GM20431 (cell line): ENCODE results near the gene TRIM69.
"Not testable (repeated sequence)": the region's sequence is repeated elsewhere in the genome, so short reads cannot be mapped to it uniquely, and the experiment has no call there.

Source experiments
- in situ Hi-C: fragments of 300-500 bp; cut with MseI, MboI; formaldehyde crosslinking; loops from one replicate; pipeline ENCODE4 v1.15.0; 2020; ENCODE audit warnings: low sequenced_read_pairs; ENCODE audit not compliant: unreplicated experiment

Gene TRIM69

DNA sequence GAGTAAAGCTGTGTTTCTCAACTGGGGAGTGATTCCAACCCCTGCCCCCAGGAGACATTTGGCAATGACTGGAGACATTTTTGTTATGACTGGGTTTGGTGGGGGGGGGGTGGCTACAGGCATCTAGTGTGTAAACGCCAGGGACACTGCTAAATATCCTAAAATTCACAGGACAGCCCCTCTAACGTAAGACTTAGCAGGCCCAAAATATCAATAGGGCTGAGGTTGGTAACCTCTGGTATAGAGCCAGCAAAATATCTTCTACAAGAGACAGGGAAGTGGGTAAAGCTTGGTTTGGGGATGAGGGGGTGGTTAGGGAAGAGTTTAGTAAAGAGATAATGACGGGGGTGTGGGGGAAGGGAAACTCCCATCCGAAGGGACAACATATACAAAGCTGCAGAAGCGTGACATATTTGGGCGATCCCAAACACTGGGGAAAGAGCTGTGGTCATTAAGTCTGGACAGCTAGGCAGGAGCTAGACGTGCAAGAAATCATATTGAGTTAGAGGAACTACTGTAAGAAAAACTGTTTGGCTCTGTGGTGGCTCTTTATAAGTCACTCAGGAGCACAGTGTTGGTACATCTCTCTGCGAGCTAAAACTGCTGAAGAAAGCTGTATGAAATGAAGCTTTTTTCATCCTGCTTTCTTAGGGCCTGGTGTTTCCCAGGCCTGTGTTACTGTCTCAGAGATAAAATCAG lies 697 bp upstream of the TRIM69 start:
- in situ Hi-C loops, result no loop called here

DNA sequence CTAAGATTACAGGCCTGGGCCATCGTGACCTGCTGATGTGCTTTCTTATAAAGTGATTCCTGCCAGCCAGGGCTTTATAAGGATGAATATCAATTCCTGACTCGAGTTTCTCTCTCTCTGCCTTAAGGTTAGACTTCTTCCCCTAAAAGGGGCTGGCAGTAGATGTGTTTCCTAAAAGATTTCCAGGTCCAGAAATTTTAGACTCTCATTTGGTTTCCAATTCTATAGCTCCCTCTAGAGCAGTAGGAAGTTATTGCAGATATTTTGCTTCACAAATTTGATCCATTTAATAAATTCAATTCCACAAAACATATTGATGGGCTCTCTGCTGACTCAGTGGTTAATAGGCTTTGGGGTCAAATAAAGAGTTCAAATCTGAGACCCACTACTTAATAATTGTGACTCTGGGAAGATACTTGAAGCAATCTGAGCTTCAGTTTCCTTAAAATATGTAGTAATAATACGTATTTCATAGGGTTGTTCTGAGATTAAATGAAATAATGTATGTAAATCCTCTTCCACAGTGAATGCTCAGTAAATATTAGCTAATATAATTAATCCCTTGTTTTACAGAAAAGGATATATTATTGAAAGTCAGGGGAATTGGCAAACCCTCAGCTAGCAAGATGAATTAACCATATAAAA lies 2.1 kb downstream of the TRIM69 start:
- in situ Hi-C loops, result no loop called here

DNA sequence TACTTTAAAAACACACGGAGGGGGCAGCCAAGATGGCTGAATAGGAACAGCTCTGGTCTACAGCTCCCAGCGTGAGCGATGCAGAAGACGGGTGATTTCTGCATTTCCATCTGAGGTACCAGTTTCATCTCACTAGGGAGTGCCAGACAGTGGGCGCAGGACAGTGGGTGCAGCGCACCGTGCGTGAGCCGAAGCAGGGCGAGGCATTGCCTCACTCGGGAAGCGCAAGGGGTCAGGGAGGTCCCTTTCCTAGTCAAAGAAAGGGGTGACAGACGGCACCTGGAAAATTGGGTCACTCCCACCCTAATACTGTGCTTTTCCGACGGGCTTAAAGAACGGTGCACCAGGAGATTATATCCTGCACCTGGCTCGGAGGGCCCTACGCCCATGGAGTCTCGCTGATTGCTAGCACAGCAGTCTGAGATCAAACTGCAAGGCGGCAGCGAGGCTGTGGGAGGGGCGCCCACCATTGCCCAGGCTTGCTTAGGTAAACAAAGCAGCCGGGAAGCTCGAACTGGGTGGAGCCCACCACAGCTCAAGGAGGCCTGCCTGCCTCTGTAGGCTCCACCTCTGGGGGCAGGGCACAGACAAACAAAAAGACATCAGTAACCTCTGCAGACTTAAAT lies 3.0 kb downstream of the TRIM69 start:
- in situ Hi-C loops, result not testable (repeated sequence)

DNA sequence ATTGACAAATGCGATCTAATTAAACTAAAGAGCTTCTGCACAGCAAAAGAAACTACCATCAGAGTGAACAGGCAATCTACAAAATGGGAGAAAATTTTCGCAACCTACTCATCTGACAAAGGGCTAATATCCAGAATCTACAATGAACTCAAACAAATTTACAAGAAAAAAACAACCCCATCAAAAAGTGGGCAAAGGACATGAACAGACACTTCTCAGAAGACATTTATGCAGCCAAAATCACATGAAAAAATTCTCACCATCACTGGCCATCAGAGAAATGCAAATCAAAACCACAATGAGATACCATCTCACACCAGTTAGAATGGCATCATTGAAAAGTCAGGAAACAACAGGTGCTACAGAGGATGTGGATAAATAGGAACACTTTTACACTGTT lies 7.1 kb downstream of the TRIM69 start:
- in situ Hi-C loops, result not testable (repeated sequence)

DNA sequence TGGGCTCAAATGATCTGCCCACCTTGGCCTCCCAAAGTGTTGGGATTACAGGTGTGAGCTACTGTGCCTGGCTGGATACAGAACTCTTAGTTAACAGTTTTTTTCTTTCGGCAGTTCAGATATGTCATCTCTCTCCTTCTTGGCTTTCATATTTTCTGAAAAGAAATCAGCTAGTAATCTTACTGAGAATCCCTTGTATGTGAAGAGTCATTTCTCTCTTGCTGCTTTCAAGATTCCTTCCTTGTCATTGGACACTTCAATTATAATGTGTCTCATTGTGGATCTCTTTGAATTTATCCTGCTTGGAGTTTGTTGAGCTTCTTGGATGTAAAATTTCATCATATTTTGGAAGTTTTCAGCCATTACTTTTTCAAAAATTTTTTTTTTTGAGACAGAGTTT lies 17.0 kb downstream of the TRIM69 start:
- in situ Hi-C loops, result no loop called here

DNA sequence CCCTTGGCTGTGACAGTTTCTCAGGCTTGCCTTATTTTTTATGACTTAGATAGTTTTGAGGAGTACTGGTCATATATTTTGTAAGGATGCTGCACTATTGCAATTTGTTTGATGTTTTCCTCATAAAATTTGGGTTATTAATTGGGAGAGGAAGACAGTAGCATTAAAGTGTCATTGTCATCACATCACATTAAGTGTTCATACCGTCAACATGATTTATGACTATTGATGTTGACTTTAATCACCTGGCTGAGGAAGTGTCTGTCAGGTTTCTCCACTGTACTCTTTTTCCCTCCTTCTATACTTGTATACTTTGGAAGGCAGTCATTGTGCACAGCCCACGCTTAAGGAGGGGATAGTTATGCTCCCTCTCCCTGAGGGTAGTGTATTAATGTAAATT lies 26.9 kb downstream of the TRIM69 start:
- in situ Hi-C loops, result no loop called here

DNA sequence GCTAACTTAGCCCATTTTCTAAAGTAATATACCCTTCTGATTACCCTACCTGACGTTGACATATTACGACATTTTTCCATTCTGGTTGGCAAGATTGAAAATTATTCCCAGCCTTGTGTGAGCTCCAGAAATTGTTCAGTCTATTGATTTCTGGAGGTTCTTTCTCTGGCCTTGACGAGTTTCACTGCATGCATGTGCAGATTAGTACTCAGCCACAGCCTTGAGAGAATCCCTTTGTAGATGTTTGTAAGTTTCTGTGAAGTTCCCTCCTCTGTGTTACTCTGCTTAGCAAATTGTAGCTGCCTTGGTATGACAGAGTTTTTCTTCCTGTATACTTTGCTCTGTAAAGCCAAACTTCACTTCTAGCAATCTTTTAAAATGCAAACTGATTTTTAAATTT lies 27.5 kb downstream of the TRIM69 start:
- in situ Hi-C loops, result no loop called here

DNA sequence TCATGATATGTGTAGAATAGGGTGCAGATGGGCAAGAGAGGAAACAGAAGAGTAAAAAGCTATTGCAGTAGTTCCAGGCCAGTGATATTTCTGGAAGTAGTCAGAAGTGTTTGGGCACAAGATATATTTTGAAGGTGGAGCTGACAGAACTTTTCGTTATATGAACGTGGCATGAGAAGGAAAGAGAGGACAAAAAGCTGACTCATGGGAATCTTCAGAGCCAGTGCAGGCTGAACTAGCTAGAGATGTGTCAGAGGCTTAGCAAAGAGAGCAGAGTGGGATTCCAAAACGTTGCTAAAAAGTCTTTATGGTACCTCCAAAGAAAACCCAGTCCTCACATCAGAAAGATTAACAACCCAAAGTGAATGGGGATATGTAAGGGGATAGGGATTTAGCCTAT lies 28.7 kb downstream of the TRIM69 start:
- in situ Hi-C loops, result no loop called here

DNA sequence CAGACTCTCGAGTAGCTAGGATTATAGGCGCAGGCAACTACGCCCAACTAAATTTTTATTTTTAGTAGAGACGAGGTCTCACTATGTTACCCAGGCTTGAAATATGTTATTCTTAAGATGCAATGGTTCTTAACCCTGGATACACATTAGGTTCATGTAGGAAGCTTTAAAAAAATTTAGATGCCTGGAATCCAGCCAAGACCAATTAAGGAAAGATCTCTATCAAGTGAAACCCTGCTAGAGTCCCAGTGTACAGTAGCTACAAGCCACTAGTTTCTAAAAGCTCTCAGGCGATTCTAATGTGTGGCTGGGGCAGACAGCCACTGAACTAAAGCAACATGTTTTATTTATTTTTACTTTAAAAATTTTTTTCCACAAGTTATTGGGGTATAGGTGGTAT lies 33.2 kb downstream of the TRIM69 start:
- in situ Hi-C loops, result no loop called here

DNA sequence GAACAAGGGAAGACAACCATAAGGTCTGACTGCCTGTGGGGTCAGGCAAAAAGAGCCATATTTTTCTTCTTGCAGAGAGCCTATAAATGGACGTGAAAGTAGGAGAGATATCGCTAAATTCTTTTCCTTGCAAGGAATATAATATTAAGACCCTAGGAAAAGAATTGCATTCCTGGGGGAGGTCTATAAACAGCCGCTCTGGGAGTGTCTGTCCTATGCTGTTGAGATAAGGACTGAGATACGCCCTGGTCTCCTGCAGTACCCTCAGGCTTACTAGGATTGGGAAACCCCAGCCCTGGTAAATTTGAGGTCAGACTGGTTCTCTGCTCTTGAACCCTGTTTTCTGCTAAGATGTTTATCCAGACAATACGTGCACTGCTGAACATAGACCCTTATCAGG lies 34.4 kb downstream of the TRIM69 start:
- in situ Hi-C loops, result not testable (repeated sequence)

DNA sequence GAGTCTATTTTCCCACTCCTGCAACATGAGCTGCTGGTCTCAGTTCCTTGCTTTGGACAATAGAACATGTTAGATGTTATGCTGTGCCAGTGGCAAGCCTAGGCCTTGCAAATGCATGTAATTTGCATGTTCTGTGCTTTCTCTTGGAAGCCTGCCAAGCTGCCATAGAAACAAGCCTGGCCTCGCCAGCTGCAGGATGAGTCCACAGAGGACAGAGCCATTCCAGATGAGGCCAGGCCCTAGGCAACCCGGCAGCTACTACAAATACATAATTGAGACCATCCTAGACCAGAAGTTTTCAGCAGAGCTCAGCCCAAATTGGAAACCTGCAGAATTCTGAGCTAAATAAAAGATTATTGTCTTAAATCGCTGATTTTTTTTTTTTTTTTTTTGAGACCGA lies 39.6 kb downstream of the TRIM69 start:
- in situ Hi-C loops, result no loop called here

DNA sequence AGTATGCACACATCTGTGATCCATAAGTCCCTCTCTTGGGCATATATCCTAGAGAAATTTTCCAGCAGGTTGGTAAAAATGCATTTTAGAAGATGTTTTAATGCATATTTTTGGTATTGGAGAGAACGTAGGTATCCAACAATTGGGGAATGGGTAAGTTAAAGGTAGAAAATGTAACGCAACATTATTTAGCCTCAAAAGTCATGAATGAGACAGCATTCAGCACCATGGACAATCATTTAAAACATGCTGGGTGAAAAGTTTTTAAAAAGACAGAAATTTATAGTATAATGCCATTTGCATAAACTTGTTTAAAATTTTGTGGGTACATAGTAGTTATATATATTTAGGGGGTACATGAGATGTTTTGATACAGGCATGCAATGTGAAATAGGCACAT lies 43.4 kb downstream of the TRIM69 start:
- in situ Hi-C loops, result no loop called here

DNA sequence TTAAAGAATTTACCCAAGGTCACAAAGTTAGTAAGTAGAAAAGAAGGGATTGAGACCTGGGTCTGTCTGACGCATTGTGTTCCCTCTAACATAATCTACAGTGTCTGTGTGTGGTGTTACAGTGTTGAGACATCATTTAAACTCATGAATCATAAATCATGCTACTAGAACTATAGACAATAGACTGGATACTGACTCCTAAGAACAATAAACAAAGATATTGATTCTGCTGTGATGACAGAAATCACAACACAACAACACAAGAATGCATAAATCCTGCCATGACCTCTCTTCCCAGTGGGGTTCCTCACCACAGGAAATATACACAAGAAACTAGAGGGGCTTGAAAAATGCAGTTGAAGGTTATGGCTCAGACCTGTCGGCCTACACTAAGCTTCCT lies 44.3 kb downstream of the TRIM69 start:
- in situ Hi-C loops, result no loop called here

DNA sequence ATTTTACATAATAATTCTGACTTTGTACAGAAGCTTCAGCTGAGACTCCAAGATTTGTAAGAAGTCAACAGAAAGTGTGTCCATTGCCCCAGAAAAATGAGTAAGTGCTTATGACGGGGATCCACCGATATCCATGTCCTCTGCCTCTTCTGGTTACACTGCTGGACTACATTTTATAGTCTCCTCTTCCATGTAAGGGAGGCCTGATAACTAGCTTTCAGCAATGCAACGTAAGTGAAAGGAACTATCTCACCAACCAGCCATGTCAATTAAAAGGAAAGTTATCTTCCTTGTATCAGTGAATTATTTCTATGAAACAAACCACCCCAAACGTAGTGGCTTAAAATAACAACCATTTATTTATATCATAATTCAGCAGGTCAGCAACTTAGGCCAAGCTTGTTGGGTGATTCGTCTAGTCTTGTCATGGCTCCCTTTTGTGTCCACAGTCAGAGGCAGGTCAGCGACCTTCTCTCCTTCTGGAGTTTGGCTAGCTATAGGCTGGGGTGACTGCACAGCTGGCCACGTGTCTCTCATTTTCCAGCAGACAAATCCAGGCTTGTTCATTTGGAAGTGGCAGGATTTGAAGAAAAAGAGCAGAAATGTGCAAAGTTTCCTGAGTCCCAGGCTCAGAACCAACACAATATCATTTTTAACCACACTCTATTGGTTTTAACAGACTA lies 44.9 kb downstream of the TRIM69 start:
- in situ Hi-C loops, result no loop called here

DNA sequence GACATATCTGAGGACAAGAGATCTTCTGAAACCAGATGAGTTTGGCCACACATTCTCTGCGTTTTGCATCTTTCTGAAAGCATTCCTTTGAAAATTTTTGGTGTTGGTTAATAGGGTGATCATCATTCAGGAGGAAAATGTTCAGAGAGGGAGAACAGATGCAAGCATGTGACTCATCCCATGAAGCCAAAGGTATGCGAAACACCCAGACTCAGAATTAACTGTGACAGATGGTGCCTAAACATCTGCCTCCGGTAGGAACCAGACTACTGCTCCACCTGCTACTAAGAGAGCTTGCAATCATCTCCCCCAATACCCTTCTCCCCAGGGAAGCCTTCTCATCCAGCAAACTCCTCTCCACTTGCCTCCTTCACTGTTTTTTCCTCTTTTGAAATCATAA lies 46.2 kb downstream of the TRIM69 start:
- in situ Hi-C loops, result no loop called here

DNA sequence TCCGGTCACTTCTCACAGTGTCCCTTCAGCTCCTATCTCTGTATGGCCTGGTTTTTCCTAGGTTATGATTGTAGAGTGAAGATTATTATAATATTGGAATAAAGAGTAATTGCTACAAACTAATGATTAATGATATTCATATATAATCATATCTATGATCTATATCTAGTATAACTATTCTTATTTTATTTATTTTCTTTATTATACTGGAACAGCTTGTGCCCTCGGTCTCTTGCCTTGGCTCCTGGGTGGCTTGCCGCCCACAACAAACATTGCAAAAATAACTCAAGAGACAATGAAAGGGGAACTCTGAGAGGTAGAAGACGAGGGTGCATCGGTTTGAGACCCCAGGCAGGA lies 48.6 kb downstream of the TRIM69 start:
- in situ Hi-C loops, result not testable (repeated sequence)

DNA sequence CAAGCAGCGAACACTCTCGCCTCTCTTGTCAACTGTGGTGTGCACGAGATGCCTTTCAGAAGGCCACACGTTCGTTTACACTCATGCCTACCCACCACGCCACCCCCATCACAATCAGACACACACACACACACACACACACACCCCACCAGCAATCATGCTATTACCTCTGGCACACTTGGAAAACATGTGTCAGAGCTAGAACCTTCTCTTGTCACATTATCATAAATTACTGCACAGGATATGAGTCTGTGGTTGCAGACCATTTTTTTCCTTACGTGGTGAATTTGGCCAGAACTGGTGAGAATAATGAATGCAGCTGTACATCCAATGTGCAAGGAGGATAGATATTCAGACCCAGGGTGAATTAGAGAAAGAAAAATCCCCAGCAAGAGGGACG lies 52.4 kb downstream of the TRIM69 start:
- in situ Hi-C loops, result no loop called here

DNA sequence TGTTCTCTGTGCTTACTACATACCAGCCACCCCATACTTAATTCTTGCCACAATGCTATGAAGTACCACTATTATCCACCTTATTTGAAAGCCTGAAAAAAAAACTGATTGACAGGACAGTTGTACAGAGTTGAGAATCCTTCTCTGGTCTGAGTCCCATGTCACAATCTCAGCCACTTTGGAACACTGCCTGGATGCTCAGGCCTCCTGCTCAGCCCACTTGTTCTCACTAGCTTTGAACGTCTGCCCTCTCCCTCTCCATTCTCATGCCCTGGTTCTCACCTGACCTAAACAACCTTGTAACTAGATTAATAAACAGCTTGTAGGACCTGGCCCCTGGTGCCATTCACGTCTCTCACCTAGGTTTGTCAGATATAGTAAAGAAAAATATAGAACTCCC lies 53.9 kb downstream of the TRIM69 start:
- in situ Hi-C loops, result no loop called here

DNA sequence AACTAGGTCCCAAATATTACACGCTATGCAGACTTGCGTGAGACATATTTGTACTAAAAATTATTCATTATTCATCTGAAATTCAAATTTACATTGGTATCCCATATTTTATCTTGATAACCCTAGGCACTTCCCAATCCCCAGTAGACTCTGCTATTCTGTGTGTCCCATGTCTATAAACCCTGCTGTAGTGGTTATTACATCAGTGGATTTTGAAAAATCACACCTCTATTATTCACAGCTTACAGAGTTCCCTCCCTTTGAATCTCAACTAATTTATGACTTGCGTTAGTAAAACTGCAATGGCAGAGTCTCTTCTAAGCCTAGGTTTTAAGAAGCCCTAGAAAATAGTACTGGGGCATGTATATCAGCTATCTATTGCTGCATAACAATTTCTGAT lies 54.3 kb downstream of the TRIM69 start:
- in situ Hi-C loops, result no loop called here

DNA sequence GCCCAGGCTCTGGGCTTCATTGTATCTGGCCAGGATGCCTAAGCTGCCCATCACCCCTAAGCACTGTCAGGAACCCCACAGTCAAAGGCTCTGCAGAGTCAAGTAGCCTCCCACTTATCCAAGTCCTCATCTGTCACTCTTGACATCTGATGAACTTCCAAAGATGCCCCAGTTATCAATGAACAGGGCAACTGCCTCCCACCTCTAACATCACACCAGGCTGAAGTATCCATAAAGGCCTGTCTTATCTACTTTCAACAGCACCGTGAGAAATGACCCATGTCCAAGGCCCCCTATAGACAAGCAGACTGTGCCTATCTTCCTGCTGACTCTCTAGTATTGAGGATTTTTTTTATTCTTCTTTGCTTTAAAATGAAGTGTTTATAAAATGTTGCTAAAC lies 56.4 kb downstream of the TRIM69 start:
- in situ Hi-C loops, result no loop called here

DNA sequence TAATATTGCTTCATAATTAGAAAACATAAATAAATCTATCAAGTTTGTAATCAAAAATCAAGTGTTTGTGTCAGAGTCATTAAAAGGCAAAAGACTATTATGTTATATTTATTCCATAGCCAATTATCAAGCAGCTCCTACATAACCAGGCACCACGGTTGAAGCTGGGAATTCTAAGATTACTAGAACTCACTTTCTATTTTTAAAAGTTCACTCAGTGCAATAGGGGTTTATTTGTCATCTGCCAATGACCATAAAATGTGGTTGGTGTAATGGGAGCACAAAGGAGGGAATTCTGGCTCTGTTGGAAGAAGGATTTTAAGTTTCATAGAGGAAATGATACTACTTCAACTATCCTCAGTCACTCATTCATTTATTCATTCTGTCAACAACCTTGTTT lies 57.7 kb downstream of the TRIM69 start:
- in situ Hi-C loops, result no loop called here
